Measurements from ENCODE around the gene WAPL. TPM values are rescaled to one million over a fixed set of nuclear protein-coding genes. Genes with fewer than 3 reads are reported as not detected.

WAPL gene
- total RNA-seq, 1 donor: 40.2 TPM

- no peaks in the 10 kb centered on the region for H3K9me3 ChIP-seq (ENCODE audit: low read depth, low read length)
- no peaks in the 10 kb centered on the region for H3K27me3 ChIP-seq (ENCODE audit: insufficient read depth, low read length)
- no peak for DNase-seq (ENCODE audit: insufficient read length, low spot score, missing footprints)
- no peak overlapping the region for H3K4me2 ChIP-seq (ENCODE audit: insufficient read depth, low read length)
- H2AFZ ChIP-seq (ENCODE audit: low read length): no peak overlapping the region
- H3K27ac ChIP-seq (ENCODE audit: low read depth, low read length): peak overlapping the region; percentile 28
- TF ChIP-seq CTCF (IDR thresholded peaks at IDR 0.05; ENCODE audit: extremely low read depth, low read depth, low read length): no peak
- peaks cover 25% of the 10 kb centered on the region for H3K4me1 ChIP-seq (ENCODE audit: insufficient read depth, low read length)
- peaks cover 88% of the 10 kb centered on the region for H3K79me2 ChIP-seq (ENCODE audit: insufficient read depth, low read length)
- H4K20me1 ChIP-seq (ENCODE audit: insufficient read depth, low read length): peaks cover 37% of the 10 kb centered on the region
- H3K36me3 ChIP-seq (ENCODE audit: insufficient read depth, low read length): peaks cover 2% of the 10 kb centered on the region
- H3K4me3 ChIP-seq (ENCODE audit: insufficient read depth, low read length): no peak overlapping the region
Observed at GRCh38 chr10:86506062-86506461, 15.5 kb downstream of the WAPL start.

- Histone ChIP-seq H3K4me1 (ENCODE audit: insufficient read depth, low read length) (peaks cover 26% of the 10 kb centered on the region), H4K20me1 (ENCODE audit: insufficient read depth, low read length) (peaks cover 44% of the 10 kb centered on the region), H3K4me3 (ENCODE audit: insufficient read depth, low read length) (no peak overlapping the region), H3K9me3 (ENCODE audit: low read depth, low read length) (no peaks in the 10 kb centered on the region), H3K36me3 (ENCODE audit: insufficient read depth, low read length) (peaks cover 13% of the 10 kb centered on the region), H3K4me2 (ENCODE audit: insufficient read depth, low read length) (no peak overlapping the region), H3K27me3 (ENCODE audit: insufficient read depth, low read length) (no peaks in the 10 kb centered on the region), H3K79me2 (ENCODE audit: insufficient read depth, low read length) (peaks cover 88% of the 10 kb centered on the region), H3K27ac (ENCODE audit: low read depth, low read length) (no peak overlapping the region), H2AFZ (ENCODE audit: low read length) (no peak overlapping the region)
- no peak for DNase-seq (ENCODE audit: insufficient read length, low spot score, missing footprints)
- TF ChIP-seq CTCF (IDR thresholded peaks at IDR 0.05; ENCODE audit: extremely low read depth, low read depth, low read length): no peak
Observed at GRCh38 chr10:86504510-86504909, 17.1 kb downstream of the WAPL start.

GRCh38 chr10:86500846-86501245 lies 20.7 kb downstream of the WAPL start:
- TF ChIP-seq CTCF (IDR thresholded peaks at IDR 0.05; ENCODE audit: extremely low read depth, low read depth, low read length): no peak
- Histone ChIP-seq H3K79me2 (ENCODE audit: insufficient read depth, low read length) (peaks cover 92% of the 10 kb centered on the region), H3K9me3 (ENCODE audit: low read depth, low read length) (no peaks in the 10 kb centered on the region), H3K4me2 (ENCODE audit: insufficient read depth, low read length) (no peak overlapping the region), H3K4me1 (ENCODE audit: insufficient read depth, low read length) (peaks cover 22% of the 10 kb centered on the region), H3K4me3 (ENCODE audit: insufficient read depth, low read length) (no peak overlapping the region), H4K20me1 (ENCODE audit: insufficient read depth, low read length) (peaks cover 34% of the 10 kb centered on the region), H3K27me3 (ENCODE audit: insufficient read depth, low read length) (no peaks in the 10 kb centered on the region), H3K36me3 (ENCODE audit: insufficient read depth, low read length) (peaks cover 38% of the 10 kb centered on the region), H3K27ac (ENCODE audit: low read depth, low read length) (peak overlapping the region; percentile 1), H2AFZ (ENCODE audit: low read length) (no peak overlapping the region)
- peak; percentile 60 for DNase-seq (ENCODE audit: insufficient read length, low spot score, missing footprints)

- Histone ChIP-seq H3K4me1 (ENCODE audit: insufficient read depth, low read length) (peaks cover 21% of the 10 kb centered on the region), H3K27ac (ENCODE audit: low read depth, low read length) (no peak overlapping the region), H3K27me3 (ENCODE audit: insufficient read depth, low read length) (no peaks in the 10 kb centered on the region), H3K9me3 (ENCODE audit: low read depth, low read length) (no peaks in the 10 kb centered on the region), H3K79me2 (ENCODE audit: insufficient read depth, low read length) (peaks cover 92% of the 10 kb centered on the region), H2AFZ (ENCODE audit: low read length) (no peak overlapping the region), H3K4me2 (ENCODE audit: insufficient read depth, low read length) (no peak overlapping the region), H3K36me3 (ENCODE audit: insufficient read depth, low read length) (peaks cover 44% of the 10 kb centered on the region), H3K4me3 (ENCODE audit: insufficient read depth, low read length) (no peak overlapping the region), H4K20me1 (ENCODE audit: insufficient read depth, low read length) (peaks cover 28% of the 10 kb centered on the region)
- TF ChIP-seq CTCF (IDR thresholded peaks at IDR 0.05; ENCODE audit: extremely low read depth, low read depth, low read length): no peak
- no peak for DNase-seq (ENCODE audit: insufficient read length, low spot score, missing footprints)
Observed at GRCh38 chr10:86498598-86498997, 23.0 kb downstream of the WAPL start.
